Measurements from ENCODE around the gene SPPL2B.
"Not testable (repeated sequence)": the region's sequence is repeated elsewhere in the genome, so short reads cannot be mapped to it uniquely, and the experiment has no call there.

SPPL2B gene

DNA sequence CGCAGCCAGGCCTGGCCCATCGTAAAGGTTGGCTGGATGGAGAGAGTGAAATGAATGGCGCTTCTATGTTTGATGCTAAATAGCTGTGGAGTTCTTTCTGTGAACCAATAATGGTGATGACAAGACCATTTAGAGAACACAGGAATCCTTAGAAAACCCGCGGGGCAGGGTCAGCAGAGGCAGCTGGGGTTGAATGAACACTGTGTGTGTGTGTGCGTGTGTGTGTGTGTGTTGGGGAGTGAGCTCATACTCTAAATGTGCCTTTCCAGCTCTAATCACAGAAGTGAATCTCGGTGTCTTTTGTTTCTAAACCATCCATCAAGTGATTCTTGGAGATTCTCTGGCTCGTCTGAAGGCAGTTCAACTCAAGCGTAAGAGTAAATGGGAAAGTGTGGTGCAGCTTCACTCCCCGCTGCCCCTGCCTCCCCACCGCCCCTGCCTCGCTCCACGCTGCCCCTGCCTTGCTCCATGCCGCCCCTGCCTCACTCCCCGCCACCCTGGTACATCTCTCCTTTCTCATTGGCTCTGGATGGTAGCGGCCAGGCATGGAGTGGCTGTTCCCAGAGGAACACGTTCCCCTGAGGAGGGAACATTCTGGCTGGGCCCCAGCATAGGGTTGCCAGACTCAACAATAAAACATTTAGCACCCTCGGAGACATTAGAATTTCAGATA lies 52.8 kb downstream of the SPPL2B start:
- DNase-seq (ENCODE audit: low spot score): no peak

DNA sequence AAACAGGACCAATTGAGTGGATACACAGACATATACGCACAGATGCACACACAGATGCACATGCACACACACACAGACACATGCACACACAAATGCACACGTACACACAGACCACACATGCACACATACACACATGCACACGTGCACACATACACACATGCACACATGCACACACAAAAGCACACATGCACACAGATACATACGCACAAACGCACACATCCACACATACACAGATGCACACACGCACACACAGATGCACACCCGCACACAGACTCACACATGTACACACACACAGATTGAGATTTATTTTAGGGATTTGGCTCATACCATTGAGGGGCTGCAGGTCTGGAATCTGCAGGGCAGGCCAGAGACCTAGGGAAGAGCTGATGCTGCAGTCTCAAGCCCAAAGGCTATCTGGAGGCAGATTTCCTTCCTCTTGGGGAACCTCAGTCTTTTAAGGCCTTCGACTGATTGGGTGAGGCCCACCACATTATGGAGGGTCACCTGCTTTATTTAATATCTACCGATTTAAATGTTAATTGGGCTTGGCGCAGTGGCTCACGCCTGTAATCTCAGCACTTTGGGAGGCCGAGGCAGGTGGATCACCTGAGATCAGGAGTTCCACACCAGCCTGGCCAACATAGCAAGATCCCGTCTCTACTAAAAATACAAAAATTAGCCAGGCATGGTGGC lies 54.2 kb downstream of the SPPL2B start:
- no peak for DNase-seq (ENCODE audit: low spot score)

DNA sequence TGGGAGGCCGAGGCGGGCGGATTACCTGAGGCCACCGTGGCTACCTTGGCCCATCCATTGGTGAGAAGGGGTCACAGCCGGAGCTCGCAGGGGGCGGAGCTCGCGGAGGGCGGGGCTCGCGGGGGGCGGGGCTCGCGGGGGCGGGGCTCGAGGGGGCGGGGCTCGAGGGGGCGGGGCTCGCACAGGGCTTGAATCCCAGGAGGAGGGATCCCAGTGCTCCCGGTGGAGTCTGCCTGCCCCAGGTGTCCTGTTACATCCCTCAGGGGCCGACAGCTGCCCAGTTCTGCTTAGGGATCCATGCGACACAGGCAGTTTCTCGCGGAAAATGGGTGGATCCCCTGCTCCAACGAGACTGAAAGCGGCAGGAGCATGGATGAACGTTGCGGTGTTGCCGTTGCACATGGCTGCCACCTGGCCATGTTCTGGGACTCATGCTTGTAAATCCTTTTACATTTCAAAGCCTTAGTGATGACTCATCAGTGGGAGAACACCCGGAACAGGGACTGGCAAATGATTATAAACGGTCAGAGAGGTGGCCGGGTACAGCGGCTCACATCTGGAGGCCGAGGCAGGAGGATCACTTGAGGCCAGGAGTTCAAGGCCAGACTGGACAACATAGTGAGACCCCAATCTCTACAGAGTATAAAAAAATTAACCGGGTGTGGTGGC lies 56.7 kb downstream of the SPPL2B start:
- peak; percentile 94 for DNase-seq (ENCODE audit: low spot score)

DNA sequence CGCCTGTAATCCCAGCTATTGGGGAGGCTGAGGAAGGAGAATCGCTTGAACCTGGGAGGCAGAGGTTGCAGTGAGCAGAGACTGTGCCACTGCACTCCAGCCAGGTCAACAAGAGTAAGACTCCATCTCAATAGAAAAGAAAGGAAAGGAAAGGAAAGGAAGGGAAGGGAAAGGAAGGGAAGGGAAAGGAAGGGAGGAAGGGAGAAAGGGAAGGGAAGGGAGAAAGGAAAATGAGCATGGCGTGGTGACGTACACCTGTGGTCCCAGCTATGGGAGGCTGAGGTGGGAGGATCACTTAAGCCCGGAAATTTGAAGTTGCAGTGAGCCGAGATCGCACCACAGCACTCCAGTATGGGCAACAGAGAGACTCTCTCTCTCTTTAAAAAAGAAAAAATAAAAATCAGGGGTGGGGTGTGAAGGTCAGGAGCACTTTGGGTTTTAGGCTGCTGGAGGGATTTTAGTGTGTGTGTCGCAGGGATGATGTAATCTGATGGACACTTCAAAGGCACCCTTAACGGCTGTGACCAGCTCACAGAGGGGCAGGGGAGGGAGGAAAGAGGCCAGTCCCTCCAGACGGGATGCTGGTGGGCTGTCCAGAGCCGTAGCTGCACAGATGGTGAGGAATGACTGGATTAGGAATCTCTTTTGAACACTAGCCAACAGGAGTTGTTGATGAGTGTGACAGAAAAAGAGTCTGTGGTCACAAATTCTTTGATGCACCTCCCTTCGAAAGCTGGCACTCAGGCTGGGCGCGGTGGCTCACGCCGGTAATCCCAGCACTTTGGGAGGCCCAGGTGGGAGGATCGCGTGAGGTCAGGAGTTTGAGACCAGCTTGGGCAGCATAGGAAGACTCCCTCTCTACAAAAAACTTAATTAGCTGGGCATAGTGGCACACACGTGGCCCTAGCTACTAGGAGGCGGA lies 59.1 kb downstream of the SPPL2B start:
- no peak for DNase-seq (ENCODE audit: low spot score)

DNA sequence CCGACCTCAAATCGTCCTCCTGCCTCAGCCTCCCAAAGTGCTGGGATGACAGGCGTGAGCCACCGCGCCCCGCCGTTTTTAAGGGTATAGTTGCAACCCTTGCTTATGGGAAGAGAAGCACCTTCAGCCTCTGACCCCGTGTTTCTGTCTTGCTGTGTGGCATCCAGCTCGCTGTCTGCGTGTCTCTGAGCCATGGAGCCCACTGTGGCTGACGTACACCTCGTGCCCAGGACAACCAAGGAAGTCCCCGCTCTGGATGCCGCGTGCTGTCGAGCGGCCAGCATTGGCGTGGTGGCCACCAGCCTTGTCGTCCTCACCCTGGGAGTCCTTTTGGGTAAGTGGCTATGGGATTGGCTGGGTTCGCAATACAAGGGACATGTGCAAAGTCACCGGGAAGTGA lies 61.1 kb downstream of the SPPL2B start:
- DNase-seq (ENCODE audit: low spot score): no peak

DNA sequence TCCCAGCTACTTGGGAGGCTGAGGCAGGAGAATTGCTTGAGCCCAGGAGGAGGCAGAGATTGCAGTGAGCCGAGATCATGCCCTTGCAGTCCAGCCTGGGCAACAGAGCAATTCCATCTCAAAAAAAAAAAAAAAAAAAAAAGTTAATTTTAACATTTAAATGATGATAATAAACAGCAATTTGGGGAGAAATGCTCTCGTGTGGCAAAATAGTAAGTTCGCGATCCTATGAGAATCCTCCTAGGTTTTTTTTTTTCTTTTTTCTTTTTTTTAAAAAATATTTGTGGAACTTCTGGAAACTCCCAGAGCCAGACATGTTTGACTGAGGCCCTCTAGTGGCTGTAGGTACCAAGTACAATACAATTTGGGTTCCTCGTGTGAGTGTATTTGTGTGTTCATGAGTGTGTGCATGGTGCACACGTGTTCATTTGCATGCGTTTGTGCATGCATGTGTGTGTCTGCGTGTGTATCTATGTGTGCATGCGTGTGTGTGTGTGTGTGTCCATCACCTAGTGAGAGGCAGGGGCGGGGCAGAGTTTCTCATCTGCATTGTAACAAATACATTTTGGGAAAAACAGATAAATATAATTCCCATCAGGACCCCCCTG lies 62.7 kb downstream of the SPPL2B start:
- DNase-seq (ENCODE audit: low spot score): peak; percentile 53

DNA sequence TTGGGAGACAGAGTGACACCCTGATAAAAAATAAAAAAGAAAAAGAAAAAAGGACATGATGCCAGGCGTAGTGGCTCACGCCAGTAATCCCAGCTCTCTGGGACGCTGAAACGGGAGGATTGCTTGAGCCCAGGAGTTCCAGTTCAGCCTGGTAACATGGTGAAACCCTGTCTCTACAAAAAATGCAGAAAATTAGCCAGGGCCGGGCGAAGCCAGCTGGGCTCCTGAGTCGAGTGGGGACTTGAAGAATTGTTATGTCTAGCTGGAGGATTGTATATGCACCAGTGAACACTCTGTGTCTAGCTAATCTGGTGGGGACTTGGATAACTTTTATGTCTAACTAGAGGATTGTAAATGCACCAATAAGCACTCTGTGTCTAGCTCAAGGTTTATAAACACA lies 63.9 kb downstream of the SPPL2B start:
- DNase-seq (ENCODE audit: low spot score): no peak

DNA sequence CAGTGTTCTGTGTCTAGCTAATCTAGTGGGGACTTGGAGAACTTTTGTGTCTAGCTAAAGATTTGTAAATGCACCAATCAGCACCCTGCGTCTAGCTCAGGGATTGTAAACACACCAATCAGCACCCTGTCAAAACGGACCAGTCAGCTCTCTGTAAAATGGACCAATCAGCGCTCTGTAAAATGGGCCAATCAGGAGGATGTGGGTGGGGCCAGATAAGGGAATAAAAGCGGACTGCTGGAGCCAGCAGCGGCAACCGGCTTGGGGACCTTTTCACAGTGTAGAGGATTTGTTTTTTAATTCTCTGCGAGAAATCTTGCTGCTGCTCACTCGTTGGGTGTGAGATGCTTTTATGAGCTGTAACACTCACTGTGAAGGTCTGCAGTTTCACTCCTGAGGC lies 64.4 kb downstream of the SPPL2B start:
- DNase-seq (ENCODE audit: low spot score): not testable (repeated sequence)

DNA sequence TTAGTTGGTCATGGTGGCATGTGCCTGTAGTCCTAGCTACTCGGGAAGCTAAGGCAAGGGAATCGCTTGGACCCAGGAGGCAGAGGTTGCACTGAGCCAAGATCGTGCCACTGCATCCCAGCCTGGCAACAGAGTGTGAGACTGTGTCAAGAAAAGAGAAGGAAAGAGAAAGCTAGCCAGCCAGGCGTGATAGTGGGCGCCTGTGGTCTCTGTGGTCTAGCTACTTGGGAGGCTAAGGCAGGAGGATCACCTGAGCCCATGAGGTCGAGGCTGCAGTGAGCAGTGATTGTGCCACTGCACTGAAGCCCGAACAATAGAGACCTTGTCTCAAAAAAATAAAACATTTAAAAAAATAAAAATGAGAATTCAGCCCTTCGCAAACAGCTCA lies 65.6 kb downstream of the SPPL2B start:
- no peak for DNase-seq (ENCODE audit: low spot score)

DNA sequence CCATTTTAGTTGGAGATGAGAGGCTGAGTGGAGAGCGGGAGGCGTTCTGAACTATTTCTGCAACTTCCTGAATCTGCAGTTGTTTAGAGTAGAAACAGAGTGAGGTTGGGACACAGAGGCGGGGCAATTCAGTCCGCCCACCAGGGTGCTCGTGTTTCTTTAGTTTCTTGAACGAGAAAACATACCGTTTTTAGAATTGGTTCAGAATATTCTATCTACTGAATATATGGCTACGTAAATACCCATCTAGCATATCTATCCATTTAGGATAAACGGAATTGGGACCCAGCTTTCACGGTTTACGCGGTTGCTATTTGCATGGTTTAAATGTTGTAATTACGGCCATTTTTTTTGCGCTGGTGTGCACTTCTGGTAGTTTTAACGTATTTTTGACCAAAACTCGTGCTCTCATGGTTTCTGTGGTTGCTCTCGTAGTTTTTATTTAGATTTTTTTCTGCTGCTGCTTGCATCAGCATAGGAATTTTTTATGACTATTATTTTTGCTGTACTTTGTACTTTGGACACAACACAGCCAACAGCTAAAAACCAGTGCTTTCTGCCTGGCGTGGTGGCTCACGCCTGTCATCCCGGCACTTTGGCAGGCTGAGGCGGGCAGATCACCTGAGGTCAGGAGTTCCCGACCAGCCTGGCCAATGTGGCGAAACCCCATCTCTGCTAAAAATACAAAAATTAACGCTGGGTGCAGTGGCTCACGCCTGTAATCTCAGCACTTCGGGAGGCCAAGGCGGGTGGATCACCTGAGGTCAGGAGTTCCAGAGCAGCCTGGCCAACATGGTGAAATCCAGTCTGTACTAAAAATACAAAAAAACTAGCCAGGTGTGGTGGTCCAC lies 66.2 kb downstream of the SPPL2B start:
- DNase-seq (ENCODE audit: low spot score): no peak

DNA sequence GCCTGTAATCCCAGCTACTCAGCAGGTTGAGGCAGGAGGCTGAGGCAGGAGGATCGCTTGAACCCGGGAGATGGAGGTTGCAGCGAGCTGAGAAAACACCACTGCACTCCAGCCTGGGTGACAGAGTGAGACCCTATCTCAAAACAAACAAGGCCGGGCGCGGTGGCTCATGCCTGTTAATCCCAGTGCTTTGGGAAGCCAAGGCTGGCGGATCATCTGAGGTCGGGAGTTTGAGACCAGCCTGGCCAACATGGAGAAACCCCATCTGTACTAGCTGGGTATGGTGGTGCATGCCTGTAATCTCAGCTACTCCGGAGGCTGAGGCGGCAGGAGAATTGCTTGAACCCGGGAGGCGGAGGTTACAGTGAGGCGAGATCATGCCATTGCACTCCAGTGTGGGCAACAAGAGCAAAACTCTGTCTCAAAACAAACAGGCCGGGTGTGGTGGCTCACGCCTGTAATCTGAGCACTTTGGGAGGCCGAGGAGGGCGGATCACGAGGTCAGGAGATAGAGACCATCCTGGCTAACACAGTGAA lies 66.9 kb downstream of the SPPL2B start:
- not testable (repeated sequence) for DNase-seq (ENCODE audit: low spot score)

DNA sequence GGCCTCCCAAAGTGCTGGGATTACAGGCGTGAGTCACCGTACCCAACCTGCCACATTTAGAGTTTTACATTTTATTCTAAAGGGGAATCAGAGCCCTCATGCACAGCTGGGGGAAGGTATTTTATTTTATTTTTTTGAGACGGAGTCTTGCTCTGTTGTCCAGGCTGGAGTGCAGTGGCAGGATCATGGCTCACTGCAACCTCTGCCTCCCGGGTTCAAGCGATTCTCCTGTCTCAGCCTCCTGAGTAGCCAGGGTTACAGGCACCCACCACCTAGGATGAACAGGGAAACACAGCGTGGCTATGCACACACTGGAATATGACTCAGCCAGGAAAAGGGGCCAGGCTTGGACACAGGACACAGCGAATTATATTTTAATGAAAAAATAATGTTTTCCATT lies 68.7 kb downstream of the SPPL2B start:
- DNase-seq (ENCODE audit: low spot score): not testable (repeated sequence)

DNA sequence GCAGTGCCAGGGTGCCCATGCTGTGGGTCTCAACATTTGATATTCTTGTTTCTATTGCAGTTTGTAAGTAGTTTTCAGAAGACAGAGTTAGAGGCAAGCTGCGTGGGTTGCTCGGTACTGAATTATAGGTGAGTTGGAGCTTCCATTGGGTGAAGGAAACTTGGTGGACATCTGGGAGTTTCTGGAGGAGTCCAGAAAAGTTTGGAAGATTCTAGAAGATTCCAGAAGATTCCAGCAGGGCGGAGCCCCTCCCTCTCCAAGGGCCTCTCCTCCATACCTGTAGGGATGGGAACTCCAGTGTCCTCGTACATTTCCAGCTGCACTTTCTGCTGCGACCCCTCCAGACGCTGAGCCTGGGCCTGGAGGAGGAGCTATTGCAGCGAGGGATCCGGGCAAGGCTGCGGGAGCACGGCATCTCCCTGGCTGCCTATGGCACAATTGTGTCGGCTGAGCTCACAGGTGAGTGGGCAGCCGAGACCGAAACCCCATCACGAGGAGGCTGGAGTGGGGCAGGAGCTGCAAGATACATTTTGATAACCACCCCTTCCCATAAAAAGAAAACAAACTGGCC lies 70.3 kb downstream of the SPPL2B start:
- peak; percentile 4 for DNase-seq (ENCODE audit: low spot score)

DNA sequence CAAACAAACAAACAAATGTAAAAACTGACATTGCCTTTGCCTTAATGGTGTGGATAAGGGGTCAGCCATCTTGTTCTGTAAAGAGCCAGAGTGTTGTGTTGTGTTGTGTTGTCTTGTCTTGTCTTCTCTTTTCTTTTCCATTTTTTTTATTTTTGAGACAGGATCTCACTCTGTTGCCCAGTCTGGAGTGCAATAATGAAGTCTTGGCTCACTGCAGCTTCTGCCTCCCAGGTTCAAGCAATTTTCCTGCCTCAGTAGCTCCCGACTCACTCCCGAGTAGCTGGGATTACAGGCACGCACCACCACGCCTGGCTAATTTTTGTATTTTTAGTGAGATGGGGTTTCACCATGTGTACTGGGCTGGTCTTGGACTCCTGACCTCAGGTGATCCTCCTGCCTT lies 71.1 kb downstream of the SPPL2B start:
- no peak for DNase-seq (ENCODE audit: low spot score)
